GM18858 (cell line): ENCODE measurements around the gene SMYD1.

Experiments used
- ATAC-seq: cut with Tn5 transposase; IDR thresholded peaks from one replicate; pipeline ENCODE4 v1.9.1; 2021; ENCODE audit not compliant: unreplicated experiment

SMYD1 gene

GRCh38 chr2:88055371-88056128 is 12.1 kb upstream of the SMYD1 start, which contains the start of gene KRCC1:
Gene KRCC1, minus strand, starts transcription at chr2:88055783. Its CDS starts 27,220 bp downstream, at chr2:88028563.
- peak; percentile 94 for ATAC-seq

- no peak for ATAC-seq
Measured at GRCh38 chr2:88057437-88057844, 10.2 kb upstream of the SMYD1 start.

GRCh38 chr2:88058191-88058590 is 9.4 kb upstream of the SMYD1 start:
- ATAC-seq, result no peak

GRCh38 chr2:88059979-88060906 is 7.4 kb upstream of the SMYD1 start:
- ATAC-seq, result no peak

GRCh38 chr2:88060907-88061275 is 6.7 kb upstream of the SMYD1 start:
- no peak for ATAC-seq

- ATAC-seq, result no peak
Measured at GRCh38 chr2:88061295-88061694, 6.3 kb upstream of the SMYD1 start.

GRCh38 chr2:88066543-88066942 is 1.1 kb upstream of the SMYD1 start:
- no peak for ATAC-seq

GRCh38 chr2:88067189-88067588 is 436 bp upstream of the SMYD1 start:
- ATAC-seq, result no peak

- ATAC-seq, result no peak
Measured at GRCh38 chr2:88068044-88068443, 419 bp downstream of the SMYD1 start.

GRCh38 chr2:88069117-88069516 is 1.5 kb downstream of the SMYD1 start:
- no peak for ATAC-seq

- ATAC-seq, result no peak
Measured at GRCh38 chr2:88070055-88070454, 2.4 kb downstream of the SMYD1 start.

GRCh38 chr2:88071365-88071764 is 3.7 kb downstream of the SMYD1 start:
- ATAC-seq, result no peak

GRCh38 chr2:88074150-88074549 is 6.5 kb downstream of the SMYD1 start:
- ATAC-seq, result no peak

GRCh38 chr2:88074854-88075292 is 7.2 kb downstream of the SMYD1 start:
- ATAC-seq, result no peak

GRCh38 chr2:88077080-88077479 is 9.5 kb downstream of the SMYD1 start:
- no peak for ATAC-seq

- no peak for ATAC-seq
Measured at GRCh38 chr2:88078643-88079172, 11.1 kb downstream of the SMYD1 start.

- no peak for ATAC-seq
Measured at GRCh38 chr2:88080545-88080944, 12.9 kb downstream of the SMYD1 start.

GRCh38 chr2:88081924-88082608 is 14.4 kb downstream of the SMYD1 start:
- no peak for ATAC-seq

- ATAC-seq, result no peak
Measured at GRCh38 chr2:88082781-88083180, 15.2 kb downstream of the SMYD1 start.

- no peak for ATAC-seq
Measured at GRCh38 chr2:88085099-88085498, 17.5 kb downstream of the SMYD1 start.

- ATAC-seq, result no peak
Measured at GRCh38 chr2:88085602-88086001, 18.0 kb downstream of the SMYD1 start.
